HG03108 (cell line): Measurements from ENCODE around the gene ZNF563.
"Not testable (repeated sequence)": the region's sequence is repeated elsewhere in the genome, so short reads cannot be mapped to it uniquely, and the experiment has no call there.

Source experiments
- ATAC-seq: cut with Tn5 transposase; IDR thresholded peaks from one replicate; pipeline ENCODE4 v1.9.1; 2021; ENCODE audit warnings: moderate library complexity; ENCODE audit not compliant: unreplicated experiment

The ZNF563 gene

GRCh38 chr19:12333162-12334159, at the start of gene ZNF563:
TSS of gene ZNF563 (minus strand) at chr19:12333633. CDS start at chr19:12333482, 151 bp downstream.
- peak; percentile 83 for ATAC-seq

DNA sequence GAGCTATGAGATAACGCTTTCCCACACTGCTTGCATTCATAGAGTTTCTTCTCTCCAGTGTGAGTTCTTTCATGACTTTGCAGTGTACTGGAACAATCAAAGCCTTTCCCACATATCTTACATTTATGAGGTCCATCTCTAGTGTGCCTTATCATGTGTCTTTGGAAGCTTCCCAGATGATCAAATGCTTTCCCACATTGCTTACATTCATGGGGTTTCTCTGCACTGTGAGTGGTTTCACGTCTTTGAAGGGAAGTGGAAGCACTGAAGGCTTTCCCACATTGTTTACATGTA, 47.0 kb upstream of the ZNF563 start:
- no peak for ATAC-seq

GRCh38 chr19:12379732-12380443, 46.5 kb upstream of the ZNF563 start:
- no peak for ATAC-seq

- no peak for ATAC-seq
Observed at GRCh38 chr19:12374026-12374425, 40.6 kb upstream of the ZNF563 start.

DNA sequence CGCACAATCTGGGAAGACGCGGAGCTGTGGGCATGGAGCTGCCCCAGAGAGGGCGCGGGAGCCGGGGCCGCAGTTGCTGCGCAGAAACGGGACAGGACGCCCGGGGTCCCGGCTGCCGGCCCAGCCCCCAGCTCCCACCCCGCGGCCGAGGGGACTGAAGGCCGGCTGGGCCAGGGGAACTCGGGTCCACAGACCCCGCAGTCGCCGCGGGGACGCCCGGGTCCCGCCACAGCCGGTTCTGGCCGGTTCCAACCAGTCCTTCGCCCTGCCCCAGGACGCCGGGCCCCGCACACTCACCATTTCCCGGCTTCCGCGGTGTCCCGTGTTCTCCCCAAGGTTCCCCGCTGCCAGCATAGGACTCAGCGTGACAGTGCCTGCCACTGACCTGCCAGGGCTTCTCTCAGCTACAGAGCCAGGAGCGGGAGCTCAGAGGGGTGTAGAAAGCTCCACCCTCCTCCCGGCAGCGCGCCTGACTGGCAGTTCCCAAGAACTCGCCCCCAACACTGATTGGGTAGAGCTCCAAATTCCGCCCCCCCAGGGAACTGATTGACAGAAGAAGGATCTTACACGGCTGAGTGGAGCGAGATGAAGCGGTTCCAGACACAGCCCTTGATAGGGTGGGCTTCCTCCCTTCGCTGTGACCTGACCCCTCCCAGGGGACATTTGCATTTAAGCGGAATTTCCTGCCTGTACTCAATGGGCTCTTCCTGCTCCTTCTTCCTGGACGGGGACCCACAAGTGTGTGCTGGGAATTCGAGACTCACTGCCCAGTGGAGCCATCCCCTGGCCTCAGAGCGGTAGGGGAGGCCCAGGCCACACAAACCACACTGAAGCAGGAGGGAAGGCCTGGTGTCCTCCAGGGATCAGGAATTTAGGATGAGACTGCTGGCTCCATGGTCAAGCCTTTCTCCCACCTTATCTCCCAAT, 32.1 kb upstream of the ZNF563 start, which contains the start of gene ZNF442:
Gene ZNF442, minus strand, starts transcription at position 448 of the 927 bp plus-strand sequence. CDS start 2,052 bp downstream, outside the sequence.
- ATAC-seq, result peak; percentile 96

GRCh38 chr19:12364391-12365235, 31.2 kb upstream of the ZNF563 start:
- no peak for ATAC-seq

DNA sequence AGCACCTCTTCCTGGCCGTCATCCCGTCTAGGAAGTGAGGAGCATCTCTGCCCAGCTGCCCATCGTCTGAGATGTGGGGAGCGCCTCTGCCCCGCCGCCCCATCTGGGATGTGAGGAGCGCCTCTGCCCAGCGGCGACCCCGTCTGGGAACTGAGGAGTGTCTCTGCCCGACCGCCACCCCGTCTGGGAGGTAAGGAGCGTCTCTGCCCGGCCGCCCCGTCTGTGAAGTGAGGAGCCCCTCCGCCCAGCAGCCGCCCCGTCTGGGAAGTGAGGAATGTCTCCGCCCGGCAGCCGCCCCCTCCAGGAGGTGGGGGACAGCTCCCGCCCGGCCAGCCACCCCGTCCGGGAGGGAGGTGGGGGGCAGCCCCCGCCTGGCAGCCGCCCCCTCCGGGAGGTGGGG, 28.8 kb upstream of the ZNF563 start:
- not testable (repeated sequence) for ATAC-seq

DNA sequence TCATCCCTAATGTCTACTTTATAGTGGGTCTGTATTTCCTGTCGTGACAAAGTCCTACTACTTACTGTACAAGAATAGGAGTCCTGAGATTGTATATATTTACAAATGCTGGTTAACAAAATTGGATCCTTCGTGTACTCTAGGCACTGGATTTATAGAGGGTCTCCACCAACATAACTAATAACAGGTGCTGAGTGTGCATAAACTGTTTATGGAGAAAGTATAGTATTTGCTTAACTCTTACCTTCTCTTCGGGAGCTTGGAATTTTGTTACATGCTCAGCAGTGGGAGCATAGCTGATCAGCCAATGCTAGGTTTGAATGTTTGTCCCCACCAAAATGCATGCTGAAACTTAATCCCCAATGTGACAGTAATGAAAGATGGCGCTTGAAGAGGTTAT, 19.9 kb upstream of the ZNF563 start:
- no peak for ATAC-seq

GRCh38 chr19:12350890-12351197, 17.4 kb upstream of the ZNF563 start:
- no peak for ATAC-seq

GRCh38 chr19:12350185-12350889, 16.9 kb upstream of the ZNF563 start:
- ATAC-seq, result no peak

- no peak for ATAC-seq
Observed at GRCh38 chr19:12346896-12347295, 13.5 kb upstream of the ZNF563 start.

DNA sequence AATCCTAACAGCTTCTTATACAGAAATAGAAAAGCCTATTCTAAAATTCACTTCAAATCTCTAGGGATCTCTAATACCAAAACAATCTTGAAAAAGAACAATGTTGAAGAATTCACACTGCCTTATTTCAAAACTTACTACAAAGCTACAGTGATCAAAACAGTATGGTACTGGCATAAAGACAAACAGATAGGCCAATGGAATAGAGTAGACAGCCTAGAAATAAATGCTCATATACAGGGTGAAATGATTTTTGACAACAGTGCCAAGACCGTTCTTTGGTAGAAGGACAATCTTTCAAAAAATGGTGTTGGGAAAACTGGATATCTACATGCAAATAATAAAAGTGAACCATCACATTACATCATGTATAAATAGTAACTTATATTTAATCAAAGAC, 11.8 kb upstream of the ZNF563 start:
- no peak for ATAC-seq

DNA sequence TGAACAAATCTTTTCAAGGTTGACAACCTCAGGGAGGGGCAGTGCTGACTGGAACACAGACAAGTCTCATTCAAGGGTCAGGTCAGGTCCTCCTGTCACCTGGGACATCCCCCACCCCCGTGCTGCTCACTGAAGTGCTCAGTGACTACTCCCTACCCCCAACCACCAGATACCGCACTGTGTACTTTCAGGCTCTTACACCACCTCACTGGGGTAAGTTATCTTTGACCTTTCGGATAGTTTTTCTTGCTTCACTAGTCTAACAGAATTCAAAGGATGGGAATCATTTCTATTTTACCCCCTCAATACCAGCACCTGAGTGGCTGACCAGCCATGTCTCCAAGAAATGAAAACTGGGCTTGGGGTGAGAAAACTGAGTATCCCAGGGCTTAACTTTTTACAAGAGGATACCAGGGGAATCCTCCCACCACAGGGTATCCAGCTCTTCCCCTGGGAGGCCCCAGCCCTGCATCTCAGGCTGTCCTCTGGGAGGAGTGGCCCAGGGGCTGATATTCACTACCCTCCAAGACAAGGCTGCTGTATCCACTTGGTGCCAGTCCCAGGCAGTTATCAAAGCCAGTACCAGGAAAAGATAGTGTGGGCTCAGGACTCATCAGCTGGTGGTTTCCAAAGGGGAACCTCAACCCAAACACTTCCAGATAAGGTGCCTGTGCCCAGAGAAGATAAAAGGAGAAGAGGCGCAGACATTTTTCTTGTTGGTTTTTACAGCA, 2.1 kb downstream of the ZNF563 start:
- ATAC-seq, result peak; percentile 53

- ATAC-seq, result no peak
Observed at GRCh38 chr19:12330340-12330739, 3.1 kb downstream of the ZNF563 start.

GRCh38 chr19:12325690-12326089, 7.7 kb downstream of the ZNF563 start:
- ATAC-seq, result no peak

DNA sequence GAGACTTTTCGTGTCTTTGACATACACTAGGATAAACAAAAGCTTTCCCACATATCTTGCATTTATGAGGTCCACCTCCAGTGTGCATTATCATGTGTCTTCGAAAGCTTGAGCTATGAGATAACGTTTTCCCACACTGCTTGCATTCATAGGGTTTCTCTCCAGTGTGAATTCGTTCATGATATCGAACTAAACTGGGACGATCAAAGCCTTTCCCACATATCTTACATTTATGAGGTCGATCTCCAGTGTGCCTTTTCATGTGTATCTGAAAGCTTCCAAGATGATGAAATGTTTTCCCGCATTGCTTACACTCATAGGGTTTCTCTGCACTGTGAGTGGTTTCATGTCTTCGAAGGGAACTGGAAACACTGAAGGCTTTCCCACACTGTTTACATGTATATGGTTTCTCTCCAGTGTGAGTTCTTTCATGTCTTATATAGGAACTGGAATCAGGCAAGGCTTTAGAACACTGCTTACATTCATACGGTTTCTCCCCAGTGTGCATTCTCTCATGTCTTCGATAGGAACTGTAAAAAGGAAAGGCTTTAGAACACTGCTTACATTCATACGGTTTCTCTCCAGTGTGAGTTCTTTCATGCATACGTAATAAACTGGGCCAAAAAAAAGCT, 14.5 kb downstream of the ZNF563 start:
- ATAC-seq, result no peak

DNA sequence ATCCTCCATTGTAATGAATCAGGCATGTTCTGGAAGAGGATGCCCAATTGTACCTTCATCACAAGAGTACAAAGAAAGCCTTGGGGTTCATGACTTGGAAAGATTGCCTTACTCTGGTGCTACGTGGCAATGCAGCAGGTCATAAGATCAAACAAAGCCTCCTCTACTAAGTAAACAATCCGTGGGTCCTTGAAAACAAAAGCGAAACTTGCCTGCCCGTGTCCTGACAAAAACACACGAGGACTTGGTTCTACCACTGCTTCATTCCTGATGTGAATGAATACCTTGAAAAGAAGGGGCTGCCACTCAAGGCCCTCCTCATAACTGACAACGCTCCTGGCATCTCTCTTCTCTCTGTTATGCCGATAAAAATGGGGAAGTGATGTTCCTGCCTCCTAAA, 18.9 kb downstream of the ZNF563 start:
- ATAC-seq, result no peak

DNA sequence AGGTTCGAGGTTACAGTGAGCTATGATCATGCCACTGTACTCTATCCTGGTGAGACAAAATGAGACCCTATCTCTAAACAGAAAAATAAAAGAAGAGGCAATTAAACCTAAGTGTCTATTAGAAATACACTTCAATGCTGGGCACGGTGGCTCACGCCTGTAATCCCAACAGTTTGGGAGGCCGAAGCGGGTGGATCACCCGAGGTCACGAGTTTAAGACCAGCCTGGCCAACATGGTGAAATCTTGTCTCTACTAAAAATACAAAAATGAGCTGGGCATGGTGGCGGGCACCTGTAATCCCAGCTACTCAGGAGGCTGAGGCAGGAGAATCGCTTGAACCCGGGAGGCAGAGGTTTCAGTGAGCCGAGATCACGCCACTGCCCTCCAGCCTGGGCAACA, 24.5 kb downstream of the ZNF563 start:
- not testable (repeated sequence) for ATAC-seq
